Osteocyte (in vitro differentiated cells): ENCODE measurements around the gene AKAP8L. TPM values are rescaled to one million over a fixed set of nuclear protein-coding genes. Genes with fewer than 3 reads are reported as not detected.
"Not testable (repeated sequence)": the region's sequence is repeated elsewhere in the genome, so short reads cannot be mapped to it uniquely, and the experiment has no call there.

Source experiments
- DNase-seq: peaks from one replicate; pipeline ENCODE4 v3.0.0; 2021; ENCODE audit warnings: mixed read lengths; ENCODE audit not compliant: unreplicated experiment; ENCODE audit errors: extremely low spot score
- H3K27ac Mint-ChIP-seq: one replicate; pipeline ENCODE4 v1.8.0; 2021; ENCODE audit warnings: mild to moderate bottlenecking, mixed read lengths; ENCODE audit not compliant: unreplicated experiment
- H3K27me3 Mint-ChIP-seq: one replicate; pipeline ENCODE4 v1.8.0; 2021; ENCODE audit warnings: mixed read lengths; ENCODE audit not compliant: unreplicated experiment
- H3K36me3 Mint-ChIP-seq: one replicate; pipeline ENCODE4 v1.8.0; 2021; ENCODE audit warnings: mixed read lengths; ENCODE audit not compliant: unreplicated experiment
- H3K4me1 Mint-ChIP-seq: one replicate; pipeline ENCODE4 v1.8.0; 2021; ENCODE audit warnings: mixed read lengths; ENCODE audit not compliant: unreplicated experiment
- H3K4me3 Mint-ChIP-seq: one replicate; pipeline ENCODE4 v1.8.0; 2021; ENCODE audit warnings: mild to moderate bottlenecking, moderate library complexity, mixed read lengths; ENCODE audit not compliant: unreplicated experiment
- H3K9me3 Mint-ChIP-seq: one replicate; pipeline ENCODE4 v1.8.0; 2021; ENCODE audit warnings: mixed read lengths; ENCODE audit not compliant: unreplicated experiment
- CTCF ChIP-seq: fragments of 200-600 bp; sonication (generic); IDR thresholded peaks from 2 replicates; pipeline ENCODE4 v1.5.0; 2021; ENCODE audit warnings: antibody characterized with exemption, mild to moderate bottlenecking, moderate library complexity
- total RNA-seq: library from RNA; stranded (reverse); gene quantifications from 2 replicates; pipeline ENCODE4 v1.2.1, GENCODE V29; 2021

The AKAP8L gene
- total RNA-seq, 1 donor from 2014 or later: 104 TPM

GRCh38 chr19:15367439-15367838 is 51.3 kb downstream of the AKAP8L start:
- Mint-ChIP-seq H3K4me3 (no peak overlapping the region), H3K4me1 (no peaks in the 10 kb centered on the region), H3K36me3 (peaks cover 30% of the 10 kb centered on the region), H3K9me3 (no peaks in the 10 kb centered on the region), H3K27ac (no peak overlapping the region), H3K27me3 (no peaks in the 10 kb centered on the region)
- no peak for DNase-seq
- no peak for TF ChIP-seq CTCF

- DNase-seq: no peak
- Mint-ChIP-seq H3K36me3 (peaks cover 39% of the 10 kb centered on the region), H3K27ac (no peak overlapping the region), H3K9me3 (no peaks in the 10 kb centered on the region), H3K27me3 (no peaks in the 10 kb centered on the region), H3K4me3 (no peak overlapping the region), H3K4me1 (no peaks in the 10 kb centered on the region)
- no peak for TF ChIP-seq CTCF
These were observed 53.5 kb downstream of the AKAP8L start for GRCh38 chr19:15365264-15365663.

- not testable (repeated sequence) for H3K27me3 Mint-ChIP-seq, H3K27ac Mint-ChIP-seq, H3K4me3 Mint-ChIP-seq, H3K9me3 Mint-ChIP-seq, H3K4me1 Mint-ChIP-seq, DNase-seq
- H3K36me3 Mint-ChIP-seq: peaks cover 41% of the 10 kb centered on the region
These were observed 55.0 kb downstream of the AKAP8L start for GRCh38 chr19:15363791-15364190.

GRCh38 chr19:15363048-15363447 is 55.7 kb downstream of the AKAP8L start:
- H3K27me3 Mint-ChIP-seq, H3K9me3 Mint-ChIP-seq, H3K4me3 Mint-ChIP-seq, DNase-seq, H3K4me1 Mint-ChIP-seq, H3K27ac Mint-ChIP-seq: not testable (repeated sequence)
- H3K36me3 Mint-ChIP-seq: peaks cover 42% of the 10 kb centered on the region

GRCh38 chr19:15360015-15360414 is 58.8 kb downstream of the AKAP8L start:
- not testable (repeated sequence) for DNase-seq, H3K27me3 Mint-ChIP-seq, H3K9me3 Mint-ChIP-seq, H3K4me3 Mint-ChIP-seq, H3K4me1 Mint-ChIP-seq, H3K27ac Mint-ChIP-seq
- H3K36me3 Mint-ChIP-seq: peaks cover 45% of the 10 kb centered on the region

- no peak for DNase-seq
- Mint-ChIP-seq H3K4me3 (no peak overlapping the region), H3K9me3 (no peaks in the 10 kb centered on the region), H3K27me3 (no peaks in the 10 kb centered on the region), H3K4me1 (no peaks in the 10 kb centered on the region), H3K27ac (no peak overlapping the region), H3K36me3 (peaks cover 56% of the 10 kb centered on the region)
- TF ChIP-seq CTCF: no peak
These were observed 59.9 kb downstream of the AKAP8L start for GRCh38 chr19:15358918-15359317.

GRCh38 chr19:15357906-15358305 is 60.9 kb downstream of the AKAP8L start:
- no peak overlapping the region for H3K27ac Mint-ChIP-seq
- no peaks in the 10 kb centered on the region for H3K4me1 Mint-ChIP-seq
- H3K36me3 Mint-ChIP-seq: peaks cover 55% of the 10 kb centered on the region
- DNase-seq: no peak
- H3K4me3 Mint-ChIP-seq: no peak overlapping the region
- no peaks in the 10 kb centered on the region for H3K27me3 Mint-ChIP-seq
- no peak for TF ChIP-seq CTCF
- no peaks in the 10 kb centered on the region for H3K9me3 Mint-ChIP-seq
